ENCODE measurements around the gene SUGCT.

The SUGCT gene

GRCh38 chr7:40134428-40135316, at the start of gene SUGCT, which contains the start of gene MPLKIP:
Gene SUGCT (plus strand): TSS chr7:40135005.
Gene MPLKIP (minus strand): TSS chr7:40134622. CDS start chr7:40134567, 55 bp downstream.
- H3K36me3 ChIP-seq (ENCODE audit: control insufficient read depth, insufficient read depth, low read length), result no peaks in the 10 kb centered on the region; the same call in 1 of the 2 replicates
- no CpG with 5 or more reads among the region's 75 CpGs for WGBS (ENCODE audit: insufficient coverage, insufficient read length)
- H3K4me1 ChIP-seq (ENCODE audit: control insufficient read depth, insufficient read depth, low read length), result no peaks in the 10 kb centered on the region

GRCh38 chr7:40092182-40092581, 42.6 kb upstream of the SUGCT start:
- no peaks in the 10 kb centered on the region for H3K4me1 ChIP-seq (ENCODE audit: control insufficient read depth, insufficient read depth, low read length)

More at GRCh38 chr7:40134428-40135316, at the start of gene SUGCT, which contains the start of gene MPLKIP:
- peak within 1 kb of the TSS; percentile 87 for H3K4me3 ChIP-seq (ENCODE audit: low read length)
- H3K9me3 ChIP-seq (ENCODE audit: control insufficient read depth, insufficient read depth, low read length), result no peaks in the 10 kb centered on the region
- no peak within 1 kb of the TSS for H3K27ac ChIP-seq (ENCODE audit: low read length)
- no peaks in the 10 kb centered on the region for H3K27me3 ChIP-seq (ENCODE audit: control insufficient read depth, insufficient read depth, low read length)
- peak; percentile 58 for DNase-seq (ENCODE audit: low read depth, low spot score)

DNA sequence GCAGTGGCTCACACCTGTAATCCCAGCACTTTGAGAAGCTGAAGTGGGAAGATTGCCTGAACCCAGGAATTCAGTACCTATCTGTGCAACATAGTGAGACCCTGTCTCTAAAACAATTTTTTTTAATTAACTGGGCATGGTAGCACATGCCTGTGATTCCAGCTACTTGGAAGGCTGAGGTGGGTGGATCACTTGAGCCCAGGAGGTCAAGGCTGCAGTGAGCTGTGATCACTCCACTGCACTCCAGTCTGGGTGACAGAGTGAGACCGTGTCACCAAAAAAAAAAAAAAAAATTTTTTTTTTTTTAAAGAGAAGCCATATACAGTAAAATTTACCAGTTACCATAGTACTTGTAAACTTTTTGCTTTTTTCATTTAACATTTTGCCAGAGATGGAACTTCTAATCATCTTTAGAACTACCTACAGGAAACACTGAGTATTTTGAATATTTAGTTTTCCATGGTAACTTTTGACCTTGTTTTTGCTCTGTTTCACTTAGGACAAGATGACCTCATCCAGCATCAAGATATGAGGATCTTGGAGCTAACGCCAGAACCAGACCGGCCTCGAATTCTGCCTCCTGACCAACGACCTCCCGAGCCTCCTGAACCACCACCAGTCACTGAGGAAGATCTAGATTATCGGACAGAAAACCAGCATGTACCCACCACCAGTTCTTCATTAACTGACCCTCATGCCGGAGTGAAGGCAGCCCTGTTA, 41.0 kb upstream of the SUGCT start:
- no peak overlapping the region for H3K4me3 ChIP-seq (ENCODE audit: low read length)
- H3K9me3 ChIP-seq (ENCODE audit: control insufficient read depth, insufficient read depth, low read length), result no peaks in the 10 kb centered on the region
- peaks cover 9% of the 10 kb centered on the region; the same call in 1 of the 2 replicates for H3K36me3 ChIP-seq (ENCODE audit: control insufficient read depth, insufficient read depth, low read length)
- H3K27me3 ChIP-seq (ENCODE audit: control insufficient read depth, insufficient read depth, low read length), result no peaks in the 10 kb centered on the region
- no CpG with 5 or more reads among the region's 8 CpGs for WGBS (ENCODE audit: insufficient coverage, insufficient read length)
- no peak for DNase-seq (ENCODE audit: low read depth, low spot score)
- H3K4me1 ChIP-seq (ENCODE audit: control insufficient read depth, insufficient read depth, low read length), result no peaks in the 10 kb centered on the region
- no peak overlapping the region for H3K27ac ChIP-seq (ENCODE audit: low read length)

More at GRCh38 chr7:40092182-40092581, 42.6 kb upstream of the SUGCT start:
- no CpG with 5 or more reads among the region's 2 CpGs for WGBS (ENCODE audit: insufficient coverage, insufficient read length)
- Histone ChIP-seq H3K27me3 (ENCODE audit: control insufficient read depth, insufficient read depth, low read length) (no peaks in the 10 kb centered on the region), H3K4me3 (ENCODE audit: low read length) (no peak overlapping the region), H3K9me3 (ENCODE audit: control insufficient read depth, insufficient read depth, low read length) (no peaks in the 10 kb centered on the region), H3K27ac (ENCODE audit: low read length) (no peak overlapping the region), H3K36me3 (ENCODE audit: control insufficient read depth, insufficient read depth, low read length) (peaks cover 11% of the 10 kb centered on the region; the same call in 1 of the 2 replicates)
- DNase-seq (ENCODE audit: low read depth, low spot score), result no peak

GRCh38 chr7:40095230-40095629, 39.6 kb upstream of the SUGCT start:
- no CpG with 5 or more reads among the region's 1 CpG for WGBS (ENCODE audit: insufficient coverage, insufficient read length)
- Histone ChIP-seq H3K4me3 (ENCODE audit: low read length) (no peak overlapping the region), H3K36me3 (ENCODE audit: control insufficient read depth, insufficient read depth, low read length) (peaks cover 7% of the 10 kb centered on the region; the same call in 1 of the 2 replicates), H3K27ac (ENCODE audit: low read length) (no peak overlapping the region), H3K9me3 (ENCODE audit: control insufficient read depth, insufficient read depth, low read length) (no peaks in the 10 kb centered on the region), H3K27me3 (ENCODE audit: control insufficient read depth, insufficient read depth, low read length) (no peaks in the 10 kb centered on the region), H3K4me1 (ENCODE audit: control insufficient read depth, insufficient read depth, low read length) (no peaks in the 10 kb centered on the region)
- DNase-seq (ENCODE audit: low read depth, low spot score), result no peak

- Histone ChIP-seq H3K36me3 (ENCODE audit: control insufficient read depth, insufficient read depth, low read length) (peaks cover 7% of the 10 kb centered on the region; the same call in 1 of the 2 replicates), H3K27me3 (ENCODE audit: control insufficient read depth, insufficient read depth, low read length) (no peaks in the 10 kb centered on the region), H3K4me1 (ENCODE audit: control insufficient read depth, insufficient read depth, low read length) (no peaks in the 10 kb centered on the region), H3K9me3 (ENCODE audit: control insufficient read depth, insufficient read depth, low read length) (no peaks in the 10 kb centered on the region), H3K27ac (ENCODE audit: low read length) (no peak overlapping the region), H3K4me3 (ENCODE audit: low read length) (no peak overlapping the region)
- no CpG with 5 or more reads among the region's 1 CpG for WGBS (ENCODE audit: insufficient coverage, insufficient read length)
- no peak for DNase-seq (ENCODE audit: low read depth, low spot score)
These were observed 39.0 kb upstream of the SUGCT start for GRCh38 chr7:40095695-40096327.

DNA sequence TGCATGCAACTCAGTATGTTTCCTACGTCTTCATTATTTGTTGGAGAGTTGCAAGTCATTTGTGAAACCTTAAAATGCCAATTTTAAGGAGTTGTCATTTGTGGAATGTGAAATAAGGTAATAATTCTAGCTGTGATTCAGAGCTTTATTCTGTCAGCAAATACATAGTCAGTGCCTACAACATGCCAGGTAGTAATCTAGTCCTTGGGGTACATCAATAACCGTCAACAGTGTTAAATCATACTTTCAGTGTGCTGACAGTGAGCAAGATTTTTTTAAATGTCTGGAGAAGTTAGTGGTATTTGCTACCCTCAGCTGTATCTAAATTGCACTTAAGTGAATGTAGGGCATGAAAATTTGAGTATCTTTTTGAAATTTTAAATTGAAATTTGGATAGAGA, 37.1 kb upstream of the SUGCT start:
- Histone ChIP-seq H3K9me3 (ENCODE audit: control insufficient read depth, insufficient read depth, low read length) (no peaks in the 10 kb centered on the region), H3K27me3 (ENCODE audit: control insufficient read depth, insufficient read depth, low read length) (no peaks in the 10 kb centered on the region), H3K4me3 (ENCODE audit: low read length) (no peak overlapping the region), H3K36me3 (ENCODE audit: control insufficient read depth, insufficient read depth, low read length) (peaks cover 7% of the 10 kb centered on the region; the same call in 1 of the 2 replicates), H3K27ac (ENCODE audit: low read length) (no peak overlapping the region), H3K4me1 (ENCODE audit: control insufficient read depth, insufficient read depth, low read length) (no peaks in the 10 kb centered on the region)
- WGBS (ENCODE audit: insufficient coverage, insufficient read length), result no CpG with 5 or more reads among the region's 2 CpGs
- no peak for DNase-seq (ENCODE audit: low read depth, low spot score)

DNA sequence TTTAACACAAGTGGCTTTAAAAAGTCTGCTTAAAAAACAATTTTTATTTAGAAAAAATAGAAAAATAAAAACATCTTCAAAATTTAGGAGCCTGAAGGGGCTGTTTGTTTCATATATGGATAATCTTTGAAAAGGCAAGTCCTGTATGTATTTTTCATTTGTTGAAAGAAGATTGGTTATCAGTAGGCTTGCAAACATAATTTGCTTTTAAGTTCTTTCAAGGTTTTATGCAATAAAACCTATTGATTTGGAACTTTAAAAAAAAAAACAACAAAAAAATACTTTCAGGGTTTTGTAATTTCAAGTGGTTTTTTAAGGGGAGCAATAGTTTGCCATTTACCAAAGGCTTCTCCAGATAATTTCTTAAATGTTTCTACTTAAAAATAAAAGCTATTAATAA, 36.0 kb upstream of the SUGCT start:
- no peak for DNase-seq (ENCODE audit: low read depth, low spot score)
- Histone ChIP-seq H3K27ac (ENCODE audit: low read length) (no peak overlapping the region), H3K27me3 (ENCODE audit: control insufficient read depth, insufficient read depth, low read length) (no peaks in the 10 kb centered on the region), H3K4me3 (ENCODE audit: low read length) (no peak overlapping the region), H3K4me1 (ENCODE audit: control insufficient read depth, insufficient read depth, low read length) (no peaks in the 10 kb centered on the region), H3K9me3 (ENCODE audit: control insufficient read depth, insufficient read depth, low read length) (no peaks in the 10 kb centered on the region), H3K36me3 (ENCODE audit: control insufficient read depth, insufficient read depth, low read length) (peaks cover 4% of the 10 kb centered on the region; the same call in 1 of the 2 replicates)

- no peak overlapping the region for H3K27ac ChIP-seq (ENCODE audit: low read length)
- H3K27me3 ChIP-seq (ENCODE audit: control insufficient read depth, insufficient read depth, low read length), result no peaks in the 10 kb centered on the region
- no peak overlapping the region for H3K4me3 ChIP-seq (ENCODE audit: low read length)
- WGBS (ENCODE audit: insufficient coverage, insufficient read length), result no CpG with 5 or more reads among the region's 4 CpGs
- H3K4me1 ChIP-seq (ENCODE audit: control insufficient read depth, insufficient read depth, low read length), result no peaks in the 10 kb centered on the region
- no peak for DNase-seq (ENCODE audit: low read depth, low spot score)
- H3K9me3 ChIP-seq (ENCODE audit: control insufficient read depth, insufficient read depth, low read length), result no peaks in the 10 kb centered on the region
- H3K36me3 ChIP-seq (ENCODE audit: control insufficient read depth, insufficient read depth, low read length), result no peaks in the 10 kb centered on the region
These were observed 35.0 kb upstream of the SUGCT start for GRCh38 chr7:40099837-40100236.

DNA sequence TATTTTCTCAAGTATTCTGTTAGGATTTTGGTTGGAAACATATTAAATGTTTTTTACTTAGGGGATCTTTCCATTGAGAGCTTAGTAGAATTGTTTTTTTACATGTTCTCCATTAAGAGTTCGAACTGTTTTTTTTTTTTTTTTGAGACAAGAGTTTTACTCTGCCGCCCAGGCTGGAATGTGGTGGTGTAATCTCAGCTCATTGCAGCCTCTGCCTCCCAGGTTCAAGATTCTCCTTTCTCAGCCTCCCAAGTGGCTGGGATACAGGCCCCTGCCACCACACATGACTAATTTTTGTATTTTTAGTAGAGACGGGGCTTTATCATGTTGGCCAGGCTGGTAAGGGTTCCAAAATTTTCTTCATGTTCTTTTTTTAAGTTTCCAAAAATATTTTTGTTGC, 33.6 kb upstream of the SUGCT start:
- H3K27me3 ChIP-seq (ENCODE audit: control insufficient read depth, insufficient read depth, low read length), result no peaks in the 10 kb centered on the region
- no peak for DNase-seq (ENCODE audit: low read depth, low spot score)
- H3K4me3 ChIP-seq (ENCODE audit: low read length), result no peak overlapping the region
- no peaks in the 10 kb centered on the region for H3K9me3 ChIP-seq (ENCODE audit: control insufficient read depth, insufficient read depth, low read length)
- WGBS (ENCODE audit: insufficient coverage, insufficient read length), result no CpG with 5 or more reads among the region's 3 CpGs
- H3K4me1 ChIP-seq (ENCODE audit: control insufficient read depth, insufficient read depth, low read length), result no peaks in the 10 kb centered on the region
- no peaks in the 10 kb centered on the region for H3K36me3 ChIP-seq (ENCODE audit: control insufficient read depth, insufficient read depth, low read length)
- no peak overlapping the region for H3K27ac ChIP-seq (ENCODE audit: low read length)

GRCh38 chr7:40102897-40103296, 31.9 kb upstream of the SUGCT start:
- Histone ChIP-seq H3K9me3 (ENCODE audit: control insufficient read depth, insufficient read depth, low read length) (no peaks in the 10 kb centered on the region), H3K4me1 (ENCODE audit: control insufficient read depth, insufficient read depth, low read length) (no peaks in the 10 kb centered on the region), H3K4me3 (ENCODE audit: low read length) (no peak overlapping the region), H3K36me3 (ENCODE audit: control insufficient read depth, insufficient read depth, low read length) (no peaks in the 10 kb centered on the region), H3K27ac (ENCODE audit: low read length) (no peak overlapping the region), H3K27me3 (ENCODE audit: control insufficient read depth, insufficient read depth, low read length) (no peaks in the 10 kb centered on the region)
- no peak for DNase-seq (ENCODE audit: low read depth, low spot score)
- no CpG with 5 or more reads among the region's 2 CpGs for WGBS (ENCODE audit: insufficient coverage, insufficient read length)
